ENCODE data around the gene BAZ1A. TPM values are rescaled to one million over a fixed set of nuclear protein-coding genes. Genes with fewer than 3 reads are reported as not detected.

The BAZ1A gene
- total RNA-seq, 1 experiment from 2014 or later = 28.2 TPM

DNA sequence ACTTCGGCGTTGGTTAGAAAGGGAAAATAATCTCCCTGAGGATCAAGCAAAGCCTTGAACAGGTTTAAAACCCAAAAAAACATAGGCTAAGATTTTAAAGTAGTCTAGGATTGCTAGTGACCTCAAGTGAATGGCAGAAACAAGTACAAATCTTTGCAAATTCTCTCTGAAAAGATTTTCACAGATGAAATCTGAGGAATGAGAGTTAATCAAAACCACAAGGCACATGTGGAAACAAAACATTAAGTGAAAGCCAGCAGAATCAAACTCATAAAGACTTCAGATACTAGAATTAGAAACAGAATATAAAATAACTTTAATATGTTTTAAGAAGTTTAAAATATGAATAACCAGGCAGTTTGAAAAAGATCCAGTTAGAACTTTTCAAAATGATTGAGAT, 108.6 kb downstream of the BAZ1A start (continued):
- TF ChIP-seq, protein P1, sequence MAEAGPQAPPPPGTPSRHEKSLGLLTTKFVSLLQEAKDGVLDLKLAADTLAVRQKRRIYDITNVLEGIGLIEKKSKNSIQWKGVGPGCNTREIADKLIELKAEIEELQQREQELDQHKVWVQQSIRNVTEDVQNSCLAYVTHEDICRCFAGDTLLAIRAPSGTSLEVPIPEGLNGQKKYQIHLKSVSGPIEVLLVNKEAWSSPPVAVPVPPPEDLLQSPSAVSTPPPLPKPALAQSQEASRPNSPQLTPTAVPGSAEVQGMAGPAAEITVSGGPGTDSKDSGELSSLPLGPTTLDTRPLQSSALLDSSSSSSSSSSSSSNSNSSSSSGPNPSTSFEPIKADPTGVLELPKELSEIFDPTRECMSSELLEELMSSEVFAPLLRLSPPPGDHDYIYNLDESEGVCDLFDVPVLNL (CRISPR knock-in tag; IDR thresholded peaks at IDR 0.05; ENCODE audit: borderline replicate concordance, low read depth) = no peak
- TF ChIP-seq, protein P2, sequence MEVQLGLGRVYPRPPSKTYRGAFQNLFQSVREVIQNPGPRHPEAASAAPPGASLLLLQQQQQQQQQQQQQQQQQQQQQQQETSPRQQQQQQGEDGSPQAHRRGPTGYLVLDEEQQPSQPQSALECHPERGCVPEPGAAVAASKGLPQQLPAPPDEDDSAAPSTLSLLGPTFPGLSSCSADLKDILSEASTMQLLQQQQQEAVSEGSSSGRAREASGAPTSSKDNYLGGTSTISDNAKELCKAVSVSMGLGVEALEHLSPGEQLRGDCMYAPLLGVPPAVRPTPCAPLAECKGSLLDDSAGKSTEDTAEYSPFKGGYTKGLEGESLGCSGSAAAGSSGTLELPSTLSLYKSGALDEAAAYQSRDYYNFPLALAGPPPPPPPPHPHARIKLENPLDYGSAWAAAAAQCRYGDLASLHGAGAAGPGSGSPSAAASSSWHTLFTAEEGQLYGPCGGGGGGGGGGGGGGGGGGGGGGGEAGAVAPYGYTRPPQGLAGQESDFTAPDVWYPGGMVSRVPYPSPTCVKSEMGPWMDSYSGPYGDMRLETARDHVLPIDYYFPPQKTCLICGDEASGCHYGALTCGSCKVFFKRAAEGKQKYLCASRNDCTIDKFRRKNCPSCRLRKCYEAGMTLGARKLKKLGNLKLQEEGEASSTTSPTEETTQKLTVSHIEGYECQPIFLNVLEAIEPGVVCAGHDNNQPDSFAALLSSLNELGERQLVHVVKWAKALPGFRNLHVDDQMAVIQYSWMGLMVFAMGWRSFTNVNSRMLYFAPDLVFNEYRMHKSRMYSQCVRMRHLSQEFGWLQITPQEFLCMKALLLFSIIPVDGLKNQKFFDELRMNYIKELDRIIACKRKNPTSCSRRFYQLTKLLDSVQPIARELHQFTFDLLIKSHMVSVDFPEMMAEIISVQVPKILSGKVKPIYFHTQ (CRISPR knock-in tag; IDR thresholded peaks at IDR 0.05) = no peak
- TF ChIP-seq JUN (CRISPR knock-in tag; IDR thresholded peaks at IDR 0.05) = no peak
- TF ChIP-seq NR1H2 (CRISPR knock-in tag; IDR thresholded peaks at IDR 0.05) = no peak
- no peak for TF ChIP-seq ZNF396 (CRISPR knock-in tag; IDR thresholded peaks at IDR 0.05; ENCODE audit: borderline replicate concordance)
- no peak for TF ChIP-seq RELA (CRISPR knock-in tag; IDR thresholded peaks at IDR 0.05; ENCODE audit: borderline replicate concordance)
- no peak for TF ChIP-seq TCF7 (CRISPR knock-in tag; IDR thresholded peaks at IDR 0.05; ENCODE audit: low read depth)
- no peak for TF ChIP-seq FOXJ3 (CRISPR knock-in tag; IDR thresholded peaks at IDR 0.05; ENCODE audit: borderline replicate concordance)

DNA sequence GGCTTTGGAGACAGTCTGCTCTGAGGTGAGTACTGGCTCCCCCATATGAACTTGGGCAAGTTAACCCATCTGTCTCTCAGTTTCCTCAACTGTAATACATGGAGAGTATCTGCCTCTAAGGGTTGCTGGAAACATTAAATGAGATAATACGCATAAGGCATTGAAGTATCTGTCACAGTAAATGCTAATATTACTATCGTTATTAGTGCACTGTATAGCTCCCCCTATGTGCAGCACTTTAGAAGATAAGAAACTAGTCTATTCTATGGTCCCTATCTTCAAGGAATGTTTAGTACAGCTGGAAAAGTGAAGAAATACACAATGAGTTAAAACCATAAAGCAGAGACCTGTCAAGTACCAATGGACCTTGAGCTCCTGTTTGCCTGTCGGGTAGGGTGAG, 109.1 kb downstream of the BAZ1A start:
- Mint-ChIP-seq H3K27ac (no peak overlapping the region), H3K4me1 (no peaks in the 10 kb centered on the region), H3K27me3 (ENCODE audit: low read depth) (no peaks in the 10 kb centered on the region), H3K9me3 (no peaks in the 10 kb centered on the region), H3K36me3 (peaks cover 25% of the 10 kb centered on the region), H3K4me3 (no peak overlapping the region)
- ATAC-seq = no peak
- TF ChIP-seq TEAD1 (CRISPR knock-in tag; IDR thresholded peaks at IDR 0.05) = no peak
- TF ChIP-seq ATF1 (CRISPR knock-in tag; IDR thresholded peaks at IDR 0.05) = no peak
- TF ChIP-seq ZNF263 (CRISPR knock-in tag; IDR thresholded peaks at IDR 0.05; ENCODE audit: low read depth) = no peak
- TF ChIP-seq, protein P3, sequence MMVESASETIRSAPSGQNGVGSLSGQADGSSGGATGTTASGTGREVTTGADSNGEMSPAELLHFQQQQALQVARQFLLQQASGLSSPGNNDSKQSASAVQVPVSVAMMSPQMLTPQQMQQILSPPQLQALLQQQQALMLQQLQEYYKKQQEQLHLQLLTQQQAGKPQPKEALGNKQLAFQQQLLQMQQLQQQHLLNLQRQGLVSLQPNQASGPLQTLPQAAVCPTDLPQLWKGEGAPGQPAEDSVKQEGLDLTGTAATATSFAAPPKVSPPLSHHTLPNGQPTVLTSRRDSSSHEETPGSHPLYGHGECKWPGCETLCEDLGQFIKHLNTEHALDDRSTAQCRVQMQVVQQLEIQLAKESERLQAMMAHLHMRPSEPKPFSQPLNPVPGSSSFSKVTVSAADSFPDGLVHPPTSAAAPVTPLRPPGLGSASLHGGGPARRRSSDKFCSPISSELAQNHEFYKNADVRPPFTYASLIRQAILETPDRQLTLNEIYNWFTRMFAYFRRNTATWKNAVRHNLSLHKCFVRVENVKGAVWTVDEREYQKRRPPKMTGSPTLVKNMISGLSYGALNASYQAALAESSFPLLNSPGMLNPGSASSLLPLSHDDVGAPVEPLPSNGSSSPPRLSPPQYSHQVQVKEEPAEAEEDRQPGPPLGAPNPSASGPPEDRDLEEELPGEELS (CRISPR knock-in tag; IDR thresholded peaks at IDR 0.05) = no peak
- TF ChIP-seq E2F5 (CRISPR knock-in tag; IDR thresholded peaks at IDR 0.05) = no peak
- no peak for TF ChIP-seq MAX (CRISPR knock-in tag; IDR thresholded peaks at IDR 0.05)
- no peak for TF ChIP-seq ZNF423 (CRISPR knock-in tag; IDR thresholded peaks at IDR 0.05)
- no peak for DNase-seq (ENCODE audit: low spot score)
- ChIA-PET CTCF (interaction anchor here (0.7 to 1.2 kb wide), 3 partner anchors 43 to 146 kb away, joined by 3 to 5 read pairs (median 3); no protein-coding TSS in a partner anchor), POLR2A (no interaction called here)

GRCh38 chr14:34755215-34755614, 119.9 kb downstream of the BAZ1A start:
- Mint-ChIP-seq H3K4me3 (no peak overlapping the region), H3K27me3 (ENCODE audit: low read depth) (no peaks in the 10 kb centered on the region), H3K36me3 (peaks cover 20% of the 10 kb centered on the region), H3K4me1 (no peaks in the 10 kb centered on the region), H3K9me3 (no peaks in the 10 kb centered on the region), H3K27ac (no peak overlapping the region)
- ATAC-seq (no peak), DNase-seq (ENCODE audit: low spot score) (no peak)
- ChIA-PET POLR2A (no interaction called here), CTCF (no interaction called here)
- TF ChIP-seq, protein P4, sequence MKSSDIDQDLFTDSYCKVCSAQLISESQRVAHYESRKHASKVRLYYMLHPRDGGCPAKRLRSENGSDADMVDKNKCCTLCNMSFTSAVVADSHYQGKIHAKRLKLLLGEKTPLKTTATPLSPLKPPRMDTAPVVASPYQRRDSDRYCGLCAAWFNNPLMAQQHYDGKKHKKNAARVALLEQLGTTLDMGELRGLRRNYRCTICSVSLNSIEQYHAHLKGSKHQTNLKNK (CRISPR knock-in tag; IDR thresholded peaks at IDR 0.05) = no peak
- no peak for TF ChIP-seq ZNF121 (CRISPR knock-in tag; IDR thresholded peaks at IDR 0.05)
- TF ChIP-seq ARID4B (CRISPR knock-in tag; IDR thresholded peaks at IDR 0.05; ENCODE audit: borderline replicate concordance) = no peak
- no peak for TF ChIP-seq KAT7 (CRISPR knock-in tag; IDR thresholded peaks at IDR 0.05; ENCODE audit: borderline replicate concordance)

All from WTC11 (cell line).